GM12878 (cell line): Measurements from ENCODE around the gene B4GALT5. TPM values are rescaled to one million over a fixed set of nuclear protein-coding genes. Genes with fewer than 3 reads are reported as not detected.

ENCODE experiments used
- ATF7 ChIP-seq: fragments of 450-650 bp; IDR thresholded peaks from 2 replicates; pipeline ENCODE4 v1.6.1; 2016; ENCODE audit warnings: low read depth, mild to moderate bottlenecking
- BHLHE40 ChIP-seq, 2 experiments: fragments of 450-650 bp in 1 of 2; IDR thresholded peaks; 2 replicates each; pipeline ENCODE4 v1.6.1; 2011 to 2017; ENCODE audit warnings: low read depth in 2 of 2, borderline replicate concordance in 1 of 2, improper control_type of control experiment in 1 of 2, low read length in 1 of 2, mild to moderate bottlenecking in 1 of 2
- ELK1 ChIP-seq: IDR thresholded peaks from 2 replicates; pipeline ENCODE4 v1.6.1; 2012; ENCODE audit warnings: low read depth, low read length, improper control_type of control experiment
- GATAD2B ChIP-seq: fragments of 450-650 bp; conservative IDR thresholded peaks from 2 replicates; pipeline ENCODE4 v1.6.1; 2017; ENCODE audit warnings: low read depth, mild to moderate bottlenecking, moderate library complexity
- IKZF1 ChIP-seq: fragments of 450-650 bp; conservative IDR thresholded peaks from 2 replicates; pipeline ENCODE4 v1.6.1; 2017; ENCODE audit warnings: antibody characterized with exemption, mild to moderate bottlenecking
- IRF3 ChIP-seq: fragments of 450-650 bp; IDR thresholded peaks from 2 replicates; pipeline ENCODE4 v1.6.1; 2014; ENCODE audit warnings: mild to moderate bottlenecking
- JUNB ChIP-seq: IDR thresholded peaks from 2 replicates; pipeline ENCODE4 v1.6.1; 2016; ENCODE audit warnings: antibody characterized with exemption, mild to moderate bottlenecking
- NBN ChIP-seq: fragments of 450-650 bp; IDR thresholded peaks from 2 replicates; pipeline ENCODE4 v1.6.1; 2016
- NKRF ChIP-seq: fragments of 450-650 bp; conservative IDR thresholded peaks from 2 replicates; pipeline ENCODE4 v1.6.1; 2017; ENCODE audit warnings: mild to moderate bottlenecking, moderate library complexity
- PRDM15 ChIP-seq: fragments of 450-650 bp; formaldehyde crosslinking; IDR thresholded peaks from 2 replicates; pipeline ENCODE4 v1.4.0; 2020; ENCODE audit warnings: mild to moderate bottlenecking, moderate library complexity
- RB1 ChIP-seq: fragments of 450-650 bp; formaldehyde crosslinking; IDR thresholded peaks from 2 replicates; pipeline ENCODE4 v1.6.1; 2017; ENCODE audit warnings: mild to moderate bottlenecking, borderline replicate concordance
- RUNX3 ChIP-seq: IDR thresholded peaks from 2 replicates; pipeline ENCODE4 v1.6.1; 2012; ENCODE audit warnings: low read length, inconsistent platforms
- STAT1 ChIP-seq: fragments of 450-650 bp; conservative IDR thresholded peaks from 2 replicates; pipeline ENCODE4 v1.6.1; 2014; ENCODE audit warnings: antibody characterized with exemption, mild to moderate bottlenecking
- SUPT20H ChIP-seq: IDR thresholded peaks from 2 replicates; pipeline ENCODE4 v1.6.1; 2011; ENCODE audit warnings: low read depth, mild to moderate bottlenecking, low read length, moderate library complexity, borderline replicate concordance; ENCODE audit not compliant: control insufficient read depth
- TARDBP ChIP-seq: IDR thresholded peaks from 2 replicates; pipeline ENCODE4 v1.6.1; 2016; ENCODE audit warnings: borderline replicate concordance
- polyA plus RNA-seq, 11 experiments: library from polyadenylated mRNA; depleted of rRNA in 4 of 11; unstranded in 6 of 11; stranded (reverse) in 5 of 11; fragments of >200 nt; fragmentation: Nextera tagmentation in 4 of 11; fragmentation: Illumina TruSeq in 1 of 11; extraction: Ambion mirVana in 4 of 11; extraction: Trizol in 1 of 11; gene quantifications; 1 replicate in 1 of 11; 2 replicates in 10 of 11; pipeline versions ENCODE4 v1.2.1 to v1.2.3, GENCODE V29; 2011 to 2016; ENCODE audit warnings: inconsistent platforms in 2 of 11, missing spikeins in 2 of 11, low read depth in 1 of 11
- total RNA-seq, 4 experiments: library from RNA; depleted of rRNA in 3 of 4; stranded (reverse); fragments of >200 nt in 3 of 4; fragmentation: Illumina TruSeq in 1 of 4; extraction: Trizol in 1 of 4; gene quantifications; 2 replicates each; pipeline versions ENCODE4 v1.2.1 to v1.2.3, GENCODE V29; 2013 to 2021

The B4GALT5 gene
- total and polyA plus RNA-seq, 10 of the 15 experiments (the other 5 are each of a cell fraction or from before 2014, with no cell fraction given): 2.0 to 55.5 (median 20.2) TPM

- TF ChIP-seq NKRF (peak; percentile 8; the same call in 1 of the 2 replicates), JUNB (peak; percentile 99), ELK1 (no peak), TARDBP (0 out of 2 replicates have a peak, but pooled peaks have one; percentile 37), STAT1 (0 out of 2 replicates have a peak, but pooled peaks have one; percentile 48), SUPT20H (peak; percentile 46; the same call in 1 of the 2 replicates), IRF3 (peak; percentile 81; the same call in 1 of the 2 replicates), NBN (peak; percentile 47; the same call in 1 of the 2 replicates), RB1 (peak; percentile 90; the same call in 1 of the 2 replicates), ATF7 (no peak), IKZF1 (peak; percentile 69), PRDM15 (CRISPR knock-in tag) (no peak), RUNX3 (peak; percentile 56), BHLHE40 (IDR thresholded peaks at IDR 0.05; ENCODE audit: borderline replicate concordance in 1 of 2, low read depth in 2 of 2, low read length in 1 of 2) (peak; percentile 85 to 97), GATAD2B (peak; percentile 14; the same call in 1 of the 2 replicates)
Observed at GRCh38 chr20:49713753-49714712, at the start of gene B4GALT5 (continued).
